Lower leg skin (tissue), 3 donors: ENCODE data around the gene SH3RF2.

Experiments
- CTCF ChIP-seq, 3 donors: fragments of 450-650 bp; IDR thresholded peaks; one replicate each; pipeline ENCODE4 v1.5.1; 2016; ENCODE audit warnings: antibody characterized with exemption in 3 of 3, mild to moderate bottlenecking in 3 of 3, moderate library complexity in 2 of 3
- POLR2A ChIP-seq, 2 donors: fragments of 450-650 bp; IDR thresholded peaks; one replicate each; pipeline ENCODE4 v1.6.1; 2016 to 2017; ENCODE audit warnings: antibody characterized with exemption in 2 of 2, mild to moderate bottlenecking in 1 of 2, moderate library complexity in 1 of 2

GRCh38 chr5:146024034-146024433 lies 87.7 kb downstream of the SH3RF2 start:
- TF ChIP-seq CTCF (IDR thresholded peaks at IDR 0.05): no peak
- TF ChIP-seq POLR2A (IDR thresholded peaks at IDR 0.05): no peak
